A673 (cell line): Measurements from ENCODE around the gene LRRC4C.

Source experiments
- EZH2 ChIP-seq: fragments of 200-600 bp; sonication (generic); IDR thresholded peaks from 2 replicates; pipeline ENCODE4 v1.6.1; 2017; ENCODE audit warnings: borderline replicate concordance, low read depth, mild to moderate bottlenecking, mixed read lengths, antibody characterized with exemption, low read length; ENCODE audit not compliant: poor library complexity, severe bottlenecking
- TF ChIP-seq, protein P1 (sequence below): fragments of 300-800, 200-600 bp; sonication (generic); conservative IDR thresholded peaks from 2 replicates; pipeline ENCODE4 v1.5.1; 2017; ENCODE audit warnings: low read depth, mild to moderate bottlenecking, antibody characterized with exemption, low read length, moderate library complexity, mixed read lengths

DNA sequence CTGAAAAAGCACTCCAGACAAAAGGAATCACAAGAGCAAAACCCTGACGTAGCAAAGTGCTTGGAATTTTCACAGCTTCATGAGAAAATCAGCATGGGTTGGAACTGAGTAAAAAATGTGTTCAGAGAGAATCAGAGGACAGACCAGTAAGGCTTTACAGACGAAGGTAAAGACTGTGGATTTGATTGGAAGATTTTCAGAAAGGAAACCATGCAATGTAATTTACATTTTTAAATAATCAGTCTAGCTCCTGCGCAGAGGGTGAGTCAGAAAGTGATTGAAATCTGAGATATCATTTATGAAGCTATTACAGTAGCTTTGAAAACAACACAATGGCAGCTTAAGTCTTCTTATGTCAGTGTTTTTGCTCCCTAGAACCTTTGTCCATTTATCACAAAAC, 1122.3 kb downstream of the LRRC4C start:
- TF ChIP-seq, protein P1, sequence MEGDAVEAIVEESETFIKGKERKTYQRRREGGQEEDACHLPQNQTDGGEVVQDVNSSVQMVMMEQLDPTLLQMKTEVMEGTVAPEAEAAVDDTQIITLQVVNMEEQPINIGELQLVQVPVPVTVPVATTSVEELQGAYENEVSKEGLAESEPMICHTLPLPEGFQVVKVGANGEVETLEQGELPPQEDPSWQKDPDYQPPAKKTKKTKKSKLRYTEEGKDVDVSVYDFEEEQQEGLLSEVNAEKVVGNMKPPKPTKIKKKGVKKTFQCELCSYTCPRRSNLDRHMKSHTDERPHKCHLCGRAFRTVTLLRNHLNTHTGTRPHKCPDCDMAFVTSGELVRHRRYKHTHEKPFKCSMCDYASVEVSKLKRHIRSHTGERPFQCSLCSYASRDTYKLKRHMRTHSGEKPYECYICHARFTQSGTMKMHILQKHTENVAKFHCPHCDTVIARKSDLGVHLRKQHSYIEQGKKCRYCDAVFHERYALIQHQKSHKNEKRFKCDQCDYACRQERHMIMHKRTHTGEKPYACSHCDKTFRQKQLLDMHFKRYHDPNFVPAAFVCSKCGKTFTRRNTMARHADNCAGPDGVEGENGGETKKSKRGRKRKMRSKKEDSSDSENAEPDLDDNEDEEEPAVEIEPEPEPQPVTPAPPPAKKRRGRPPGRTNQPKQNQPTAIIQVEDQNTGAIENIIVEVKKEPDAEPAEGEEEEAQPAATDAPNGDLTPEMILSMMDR = no peak
- TF ChIP-seq EZH2 = no peak
